HL-60/S4 (cell line): ENCODE data around the gene ZNF513.
"Not testable (repeated sequence)": the region's sequence is repeated elsewhere in the genome, so short reads cannot be mapped to it uniquely, and the experiment has no call there.

Source experiments
- in situ Hi-C: fragments of 300-500 bp; cut with MboI; formaldehyde crosslinking; loops from 2 replicates; pipeline ENCODE4 v1.14.3; 2022; ENCODE audit warnings: low sequenced_read_pairs

ZNF513 gene, protein sequence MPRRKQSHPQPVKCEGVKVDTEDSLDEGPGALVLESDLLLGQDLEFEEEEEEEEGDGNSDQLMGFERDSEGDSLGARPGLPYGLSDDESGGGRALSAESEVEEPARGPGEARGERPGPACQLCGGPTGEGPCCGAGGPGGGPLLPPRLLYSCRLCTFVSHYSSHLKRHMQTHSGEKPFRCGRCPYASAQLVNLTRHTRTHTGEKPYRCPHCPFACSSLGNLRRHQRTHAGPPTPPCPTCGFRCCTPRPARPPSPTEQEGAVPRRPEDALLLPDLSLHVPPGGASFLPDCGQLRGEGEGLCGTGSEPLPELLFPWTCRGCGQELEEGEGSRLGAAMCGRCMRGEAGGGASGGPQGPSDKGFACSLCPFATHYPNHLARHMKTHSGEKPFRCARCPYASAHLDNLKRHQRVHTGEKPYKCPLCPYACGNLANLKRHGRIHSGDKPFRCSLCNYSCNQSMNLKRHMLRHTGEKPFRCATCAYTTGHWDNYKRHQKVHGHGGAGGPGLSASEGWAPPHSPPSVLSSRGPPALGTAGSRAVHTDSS

DNA sequence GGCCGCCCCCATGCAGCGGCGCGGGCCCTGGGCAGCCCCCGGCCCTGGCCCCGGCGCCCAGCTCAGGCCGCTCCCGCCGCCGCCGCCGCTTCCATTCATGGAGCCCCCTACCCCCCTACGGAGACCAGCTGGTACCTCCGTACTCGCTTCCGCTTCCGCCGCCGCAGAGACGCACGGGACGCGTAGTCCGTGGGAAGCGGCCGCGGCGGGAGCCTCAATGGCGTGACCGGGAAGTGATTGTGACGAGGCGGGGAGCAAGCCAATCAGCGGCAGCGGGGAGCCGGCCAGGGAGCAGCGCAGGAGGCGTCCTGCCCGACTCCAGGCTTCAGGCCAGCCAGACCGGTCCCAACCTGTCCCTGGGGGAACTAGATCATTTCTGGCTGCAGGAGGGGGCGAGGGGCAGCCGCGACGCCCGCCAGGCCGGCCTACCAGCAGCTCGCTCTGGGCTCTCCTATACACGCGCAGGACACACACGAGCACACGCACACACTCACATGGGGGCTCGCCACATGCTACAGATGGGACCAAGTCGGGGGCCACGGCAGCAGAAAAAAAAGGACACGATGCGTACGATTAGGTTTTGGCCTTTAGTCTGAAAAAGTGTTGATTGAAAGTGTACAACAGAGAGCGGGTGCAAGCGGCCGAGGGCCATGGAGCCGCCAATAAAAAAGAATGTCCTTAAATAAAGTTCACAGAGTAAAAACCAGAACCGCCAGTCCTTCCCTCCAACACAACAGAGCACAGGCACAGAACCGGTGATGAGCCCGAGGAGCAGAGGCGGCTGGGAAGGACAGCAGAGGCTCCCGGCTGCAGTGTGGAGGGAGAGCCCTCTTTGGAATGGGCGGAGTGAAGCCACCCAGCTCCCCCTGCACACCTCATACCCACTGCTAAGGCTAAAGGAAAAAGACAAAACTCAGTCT, at the start of gene ZNF513:
Gene ZNF513 (minus strand): TSS at position 109 of the 920 bp plus-strand sequence. CDS start 208 bp downstream, outside the sequence.
- in situ Hi-C loops = no loop called here

DNA sequence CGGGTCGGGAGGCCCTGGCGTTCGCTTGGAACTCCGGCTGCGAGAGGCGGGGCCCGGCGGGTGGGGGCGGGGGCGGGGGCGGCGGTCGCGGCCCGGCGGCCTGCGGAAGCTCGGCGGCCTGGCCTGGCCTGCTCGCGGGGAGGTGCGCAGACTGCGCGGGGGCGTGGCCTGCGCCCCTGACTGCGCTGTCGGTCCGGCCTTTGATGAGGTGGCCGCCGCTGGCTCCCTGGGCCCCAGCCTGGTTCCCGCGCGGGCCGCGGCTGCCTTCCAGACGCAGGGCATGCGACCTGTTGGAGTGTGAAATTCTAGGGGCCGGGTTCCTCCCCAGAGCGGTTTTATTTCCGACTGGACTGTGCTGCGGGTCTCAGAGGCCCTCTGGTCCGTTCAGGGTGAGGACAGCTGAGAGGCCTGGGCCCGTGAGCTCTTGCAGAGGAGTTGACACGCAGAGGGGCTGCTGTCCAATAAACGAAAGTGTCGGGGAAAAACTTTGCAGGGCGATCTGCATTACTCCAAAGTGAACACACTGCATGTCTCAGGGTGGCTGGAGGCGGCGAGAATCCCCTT, 48.5 kb upstream of the ZNF513 start:
- in situ Hi-C loops = no loop called here

DNA sequence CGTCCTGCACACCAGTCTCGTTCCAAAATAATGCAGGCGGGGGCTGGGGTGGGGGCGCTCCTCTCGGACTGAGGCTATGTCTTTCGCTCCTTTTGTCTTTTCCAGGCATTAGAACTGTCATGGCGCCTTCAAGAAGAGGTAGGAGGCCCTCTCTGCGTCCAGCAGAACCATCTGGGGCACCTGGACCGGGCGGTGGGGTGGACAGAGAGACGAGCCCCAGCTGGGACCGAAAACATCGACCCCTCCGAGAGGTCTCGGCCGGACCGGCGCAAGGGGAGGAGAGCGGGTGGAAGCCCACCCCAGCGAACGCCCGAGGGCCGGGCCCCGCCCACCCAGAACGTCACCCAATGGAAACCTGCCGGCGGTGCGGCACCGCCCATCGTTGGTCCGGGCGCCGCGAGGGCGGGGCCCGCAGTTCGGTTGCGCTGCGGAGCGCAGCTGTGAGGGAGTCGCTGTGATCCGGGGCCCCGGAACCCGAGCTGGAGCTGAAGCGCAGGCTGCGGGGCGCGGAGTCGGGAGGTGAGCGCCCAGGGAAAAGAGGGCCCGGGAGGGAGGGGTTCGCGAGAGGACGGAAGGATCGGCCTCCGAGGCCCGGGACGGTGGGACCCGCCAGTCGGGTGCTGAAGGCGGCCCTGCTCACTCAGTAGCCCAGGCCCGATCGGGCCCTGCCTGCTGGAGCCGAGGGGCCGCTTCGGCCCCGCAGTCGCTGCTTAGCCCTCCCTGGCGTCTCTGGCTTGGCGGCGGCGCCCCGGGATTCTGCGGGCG, 47.9 kb upstream of the ZNF513 start, which contains the start of gene NRBP1:
Gene NRBP1 (plus strand): TSS at position 419 of the 765 bp plus-strand sequence. CDS start 4,643 bp downstream, outside the sequence.
- in situ Hi-C loops = no loop called here

DNA sequence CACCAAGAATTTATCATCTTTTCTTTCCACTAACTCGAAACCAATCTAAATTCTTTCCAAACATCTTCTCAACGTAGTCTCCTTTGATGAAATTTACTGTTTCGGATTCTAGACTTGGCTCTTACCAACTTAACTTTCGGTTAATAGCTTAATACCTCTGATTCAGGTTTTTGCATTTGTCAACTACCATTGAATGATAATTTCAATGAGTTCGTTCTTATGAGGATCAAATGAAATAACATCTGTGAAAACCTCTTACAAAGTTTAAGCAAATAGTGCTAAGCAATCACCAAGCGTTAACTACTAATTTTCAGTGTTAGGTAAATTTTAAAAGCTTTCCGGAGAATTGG, 47.3 kb upstream of the ZNF513 start:
- in situ Hi-C loops = no loop called here

DNA sequence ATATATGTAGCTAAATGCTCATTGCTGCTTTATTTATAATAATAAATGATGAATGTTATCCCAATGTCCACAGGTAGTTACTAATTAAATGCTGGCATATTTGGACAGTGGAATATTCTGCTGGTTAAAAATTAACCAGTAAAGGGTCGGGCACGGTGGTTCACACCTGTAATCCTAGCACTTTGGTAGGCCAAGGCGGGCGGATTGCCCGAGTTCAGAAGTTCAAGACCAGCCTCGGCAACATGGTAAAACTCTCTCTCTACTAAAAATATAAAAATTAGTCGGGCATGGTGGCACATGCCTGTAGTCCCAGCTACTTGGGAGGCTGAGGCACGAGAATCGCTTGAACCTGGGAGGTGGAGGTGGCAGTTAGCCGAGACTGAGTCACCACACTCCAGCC, 44.5 kb upstream of the ZNF513 start:
- in situ Hi-C loops = not testable (repeated sequence)

DNA sequence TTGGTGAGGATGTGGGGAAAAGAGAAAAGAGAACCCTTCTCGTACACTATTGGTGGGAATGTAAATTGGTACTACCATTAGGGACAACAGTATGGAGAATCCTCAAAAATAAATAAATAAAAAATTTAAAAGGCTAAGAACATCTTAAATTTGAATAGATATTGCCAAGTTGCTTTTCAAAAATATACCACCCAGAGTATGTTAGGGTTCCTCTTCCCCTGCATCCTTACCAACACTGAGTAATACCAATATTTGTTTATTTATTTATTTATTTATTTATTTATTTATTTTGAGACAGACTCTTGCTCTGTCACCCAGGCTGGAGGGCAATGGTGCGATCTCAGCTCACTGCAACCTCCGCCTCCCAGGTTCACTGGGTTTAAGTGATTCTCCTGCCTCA, 42.4 kb upstream of the ZNF513 start:
- in situ Hi-C loops = no loop called here

DNA sequence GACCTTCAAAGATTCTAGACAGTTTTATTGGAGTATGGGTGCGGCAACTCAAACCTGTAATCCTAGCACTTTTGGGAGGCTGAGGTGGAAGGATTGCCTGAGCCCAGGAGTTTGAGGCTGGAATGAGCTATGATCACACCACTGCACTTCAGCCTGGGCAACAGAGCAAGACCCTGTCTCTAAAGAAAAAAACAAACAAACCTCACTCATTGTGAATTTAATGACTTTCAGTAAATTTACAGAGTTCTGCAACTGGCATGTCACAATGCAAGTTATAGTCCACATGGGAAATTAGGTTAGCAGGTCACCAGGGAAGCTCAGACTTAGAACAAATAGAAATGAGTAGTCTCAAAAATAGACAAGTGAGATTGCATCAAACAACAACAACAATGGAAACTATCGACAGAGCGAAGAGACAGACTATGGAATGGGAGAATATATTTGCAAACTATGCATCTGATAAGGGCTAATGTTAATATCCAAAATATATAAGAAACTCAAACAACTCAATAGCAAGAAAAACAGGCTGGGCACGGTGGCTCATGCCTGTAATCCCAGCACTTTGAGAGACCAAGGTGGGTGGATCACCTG, 41.2 kb upstream of the ZNF513 start:
- in situ Hi-C loops = no loop called here

DNA sequence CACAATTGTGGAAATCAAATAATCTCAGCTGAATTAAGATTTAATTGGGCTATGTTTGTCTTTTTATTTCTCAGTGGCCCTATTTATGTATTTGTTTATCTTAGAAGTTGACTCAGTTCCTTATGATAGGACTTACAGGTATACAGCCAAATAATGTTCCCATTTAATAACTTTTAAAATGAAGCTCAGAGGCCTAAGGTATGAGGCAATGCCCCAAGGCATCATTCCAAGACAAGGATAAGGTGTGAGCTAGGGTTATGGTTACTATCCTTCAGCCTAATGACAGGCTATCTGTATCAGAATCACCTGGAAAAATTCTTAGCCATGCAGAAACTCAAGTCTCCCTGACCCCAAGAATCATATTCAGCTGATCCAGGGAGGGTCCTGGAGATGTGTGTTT, 40.5 kb upstream of the ZNF513 start:
- in situ Hi-C loops = no loop called here

DNA sequence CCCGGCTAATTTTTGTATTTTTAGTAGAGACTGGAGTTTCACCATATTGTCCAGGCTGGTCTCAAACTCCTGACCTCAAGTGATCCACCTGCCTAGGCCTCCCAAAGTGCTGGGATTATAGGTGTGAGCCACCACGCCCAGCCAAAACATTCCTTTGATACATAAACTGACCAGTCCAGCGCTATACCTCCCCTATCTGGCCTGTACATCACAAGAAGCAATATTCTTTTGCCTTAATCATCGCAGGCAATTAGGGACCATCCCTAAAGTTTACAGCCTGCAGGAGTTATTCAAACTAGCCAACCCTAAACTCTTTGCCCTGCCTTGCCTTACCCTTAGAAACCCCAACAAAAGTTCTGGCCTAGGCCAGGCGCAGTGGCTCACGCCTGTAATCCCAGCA, 35.6 kb upstream of the ZNF513 start:
- in situ Hi-C loops = no loop called here

DNA sequence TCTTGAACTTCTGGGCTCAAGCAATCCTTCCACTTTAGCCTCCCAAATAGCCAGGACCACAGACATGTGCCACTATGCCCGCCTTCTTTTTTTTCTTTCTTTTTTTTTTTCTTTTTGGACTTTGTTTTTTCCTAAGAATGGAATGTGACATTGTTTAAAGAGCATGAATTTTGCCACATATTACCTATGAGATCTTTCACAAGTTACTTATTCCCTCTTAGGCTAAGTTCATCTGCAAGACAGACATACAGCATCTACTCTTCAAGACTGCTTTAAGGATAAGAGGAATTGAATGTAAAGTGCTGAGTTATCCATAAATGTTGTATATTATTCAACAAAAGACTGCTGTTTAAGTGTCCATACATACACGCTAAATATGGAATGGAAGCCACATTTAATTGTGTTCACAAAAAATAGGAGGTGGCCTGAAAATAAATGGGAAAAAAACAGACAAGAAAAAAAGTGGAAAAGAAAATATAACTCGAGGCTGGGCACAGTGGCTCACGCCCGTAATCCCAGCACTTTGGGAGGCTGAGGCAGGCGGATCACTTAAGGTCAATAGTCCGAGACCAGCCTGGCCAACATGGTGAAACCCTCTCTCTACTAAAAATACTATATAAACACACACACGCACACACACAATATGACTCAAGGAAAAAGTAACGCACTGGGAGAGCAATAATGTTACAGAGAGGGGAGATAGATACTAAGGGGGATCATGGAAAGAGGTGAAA, 32.1 kb upstream of the ZNF513 start:
- in situ Hi-C loops = no loop called here

DNA sequence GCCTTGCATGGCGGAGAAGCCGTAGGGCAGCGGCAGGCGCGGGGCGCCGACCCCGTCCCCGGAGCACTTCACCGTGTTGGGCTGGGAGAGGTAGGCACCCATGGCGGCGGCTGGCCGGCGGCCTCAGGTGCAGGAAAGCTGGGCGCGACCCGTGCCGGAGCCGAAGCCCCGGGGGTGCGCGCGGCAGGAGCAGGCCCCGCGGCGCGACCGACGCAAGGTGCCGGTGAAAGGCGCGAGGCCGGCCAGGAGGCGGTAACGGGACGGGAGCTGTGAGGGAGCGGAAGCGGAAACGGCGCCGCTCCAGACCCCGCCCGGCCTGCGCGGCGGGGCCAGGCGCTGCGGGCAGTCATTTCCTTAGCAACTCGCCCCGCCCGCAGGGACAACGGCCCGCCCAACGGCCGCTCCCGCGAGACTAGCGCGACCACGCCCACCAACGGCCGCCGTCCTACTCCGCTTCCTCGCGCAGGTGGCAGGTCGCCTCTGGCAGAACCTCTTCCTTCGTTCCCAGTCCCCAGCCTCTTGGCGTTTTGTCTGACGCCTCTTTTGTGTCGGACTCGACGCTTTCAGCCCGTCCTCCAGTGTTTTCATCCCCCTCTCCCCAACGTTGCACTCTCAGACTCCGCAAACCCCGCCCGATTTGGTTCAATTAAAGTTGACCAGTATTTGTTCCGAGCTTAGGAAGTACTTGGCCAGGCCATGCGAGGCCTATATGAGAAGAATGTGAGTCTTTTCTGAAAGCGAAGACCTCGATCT, 29.0 kb upstream of the ZNF513 start, which contains the start of gene PPM1G:
Gene PPM1G (minus strand): TSS at position 271 of the 753 bp plus-strand sequence. CDS start 169 bp downstream, at position 102.
- in situ Hi-C loops = no loop called here

DNA sequence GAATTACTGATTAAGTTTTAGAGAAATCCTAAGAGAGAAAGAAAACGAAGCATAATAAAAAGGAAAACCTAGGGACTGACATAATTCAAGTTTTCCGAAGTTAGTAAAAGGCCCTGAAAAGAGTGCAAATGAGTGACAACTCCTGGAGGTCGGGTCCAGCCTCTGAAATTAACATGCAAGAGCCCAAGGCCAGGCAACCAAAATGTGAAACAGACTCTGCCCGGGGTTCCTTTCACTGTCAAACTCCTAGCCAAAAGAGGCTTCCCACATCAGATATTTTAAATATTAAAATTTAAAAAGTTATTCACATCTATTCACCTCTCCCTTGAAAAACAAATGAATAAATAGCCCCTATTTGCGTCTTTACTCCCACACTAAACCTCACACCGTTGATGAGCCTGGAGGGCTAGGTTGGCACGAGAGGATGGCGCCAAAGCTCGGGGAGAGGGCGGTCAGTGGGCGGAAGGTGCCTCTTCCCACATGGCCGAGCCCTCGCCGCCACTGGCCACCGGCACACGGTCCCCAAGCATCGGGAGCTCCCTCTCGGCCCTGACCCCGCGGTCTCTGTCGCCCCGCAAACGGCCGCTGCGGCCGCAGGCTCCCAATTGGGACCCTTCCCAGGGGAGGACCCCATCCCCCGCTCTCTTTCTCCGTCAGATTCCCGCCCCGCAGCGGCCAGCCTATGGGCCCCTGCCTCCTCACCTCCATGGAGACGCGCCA, 28.2 kb upstream of the ZNF513 start:
- in situ Hi-C loops = no loop called here

DNA sequence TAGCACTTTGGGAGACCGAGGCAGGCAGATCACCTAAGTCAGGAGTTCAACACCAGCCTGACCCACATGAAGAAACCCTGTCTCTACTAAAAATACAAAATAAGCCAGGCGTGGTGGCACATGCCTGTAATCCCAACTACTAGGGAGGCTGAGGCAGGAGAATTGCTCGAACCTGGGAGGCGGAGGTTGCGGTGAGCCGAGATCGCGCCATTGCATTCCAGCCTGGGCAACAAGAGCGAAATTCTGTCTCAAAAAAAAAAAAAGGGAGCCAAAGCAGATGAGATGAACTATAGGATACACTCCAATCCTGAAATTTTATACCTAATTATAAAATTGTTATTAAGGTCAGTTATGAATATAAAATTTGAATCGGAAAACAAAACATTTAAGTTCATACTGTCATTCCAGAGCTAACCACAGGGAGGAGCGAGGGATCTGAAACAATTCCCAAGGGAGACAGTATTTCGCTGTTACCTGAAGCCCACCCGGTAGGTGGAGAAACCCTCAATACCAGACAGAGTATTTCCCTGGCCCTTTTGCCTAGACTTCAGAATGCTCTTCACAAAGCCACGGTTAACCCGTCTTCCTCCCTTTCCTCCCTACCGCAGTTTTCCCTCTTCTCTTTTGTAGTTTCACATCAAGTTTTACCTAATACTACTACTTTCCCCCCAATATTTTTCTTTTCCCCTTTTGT, 27.4 kb upstream of the ZNF513 start:
- in situ Hi-C loops = no loop called here

DNA sequence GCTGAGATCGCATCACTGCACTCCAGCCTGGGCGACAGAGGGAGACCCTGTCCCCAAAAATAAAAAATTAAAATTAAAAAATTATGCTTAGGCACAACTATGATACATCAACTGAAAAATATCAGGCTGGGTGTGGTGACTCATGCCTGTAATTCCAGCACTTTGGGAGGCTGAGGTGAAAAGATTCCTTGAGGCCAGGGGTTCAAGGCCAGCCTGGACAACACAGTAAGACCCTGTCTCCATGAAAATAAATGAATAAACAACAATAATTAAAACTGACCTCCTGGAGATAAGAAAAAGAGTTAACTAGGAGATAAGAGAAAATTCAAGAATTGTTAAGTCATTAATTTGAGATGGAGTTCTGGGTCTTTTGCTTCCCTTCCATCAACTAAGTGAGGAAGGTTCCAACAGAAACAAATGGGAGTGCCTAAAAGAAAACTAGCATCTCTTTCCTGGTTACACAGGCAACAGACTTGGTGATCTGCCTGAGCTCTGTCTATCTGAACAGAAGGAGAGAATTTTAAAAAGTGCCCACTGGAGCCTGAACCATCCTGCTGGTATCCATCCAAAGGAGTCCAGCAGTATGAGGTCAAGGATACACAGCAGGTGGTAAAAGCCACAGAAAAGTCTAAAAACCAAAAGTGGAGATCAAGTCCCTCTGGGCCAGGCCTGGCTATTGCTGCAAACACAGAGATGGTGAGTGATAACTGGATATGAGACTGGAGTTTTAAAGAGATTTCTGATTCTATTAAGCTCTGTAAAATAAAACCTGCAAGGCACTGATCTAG, 20.0 kb upstream of the ZNF513 start:
- in situ Hi-C loops = no loop called here

DNA sequence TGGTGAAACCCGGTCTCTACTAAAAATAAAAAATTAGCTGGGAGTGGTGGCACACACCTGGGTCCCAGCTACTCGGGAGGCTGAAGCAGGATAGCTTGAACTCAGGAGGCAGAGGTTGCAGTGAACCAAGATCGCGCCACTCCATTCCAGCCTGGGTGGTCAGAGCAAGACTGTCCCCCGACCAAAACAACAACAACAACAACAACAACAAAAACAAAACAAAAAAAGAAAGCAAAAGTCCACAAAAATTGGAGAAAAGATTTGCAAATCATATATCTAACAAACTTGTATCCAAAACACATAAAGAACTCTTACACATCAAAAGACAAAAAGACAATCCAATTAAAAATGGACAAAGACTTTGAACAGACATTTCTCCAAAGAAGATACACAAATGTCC, 18.4 kb upstream of the ZNF513 start:
- in situ Hi-C loops = no loop called here

DNA sequence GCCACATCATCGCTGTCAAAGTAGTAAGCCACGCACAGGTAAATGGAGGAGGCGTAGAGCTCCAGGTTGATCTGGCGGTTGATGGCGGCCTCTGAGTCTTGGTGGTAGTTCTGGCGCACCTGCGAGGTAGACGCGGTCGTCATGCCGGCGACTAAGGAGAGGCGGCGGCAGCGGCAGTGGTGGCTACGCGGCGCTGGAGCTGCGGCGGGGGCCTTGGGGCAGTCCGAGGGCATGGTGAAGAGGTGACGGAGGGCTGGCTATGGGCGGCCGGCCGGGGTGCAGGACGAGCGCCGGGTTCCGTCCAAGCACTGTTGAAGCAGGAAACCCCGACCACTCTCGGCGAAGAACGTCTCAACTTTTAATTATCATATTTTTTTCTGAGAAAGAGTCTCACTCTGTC, 12.7 kb upstream of the ZNF513 start:
- in situ Hi-C loops = no loop called here
